Dermis microvascular lymphatic vessel endothelial cell (primary cell): ENCODE measurements around the gene C2CD2. TPM values are rescaled to one million over a fixed set of nuclear protein-coding genes. Genes with fewer than 3 reads are reported as not detected.

Experiments
- DNase-seq, 2 donors: peaks; one replicate each; pipeline versions ENCODE4 v3.0.0 to v3.0.0-alpha.2; 2010; ENCODE audit warnings: low read depth in 2 of 2
- total RNA-seq: library from RNA; depleted of rRNA; stranded (reverse); fragments of >200 nt; gene quantifications from 2 replicates; pipeline ENCODE4 v1.2.1, GENCODE V29; 2014

The C2CD2 gene
- total RNA-seq, 1 donor from 2014 or later, result 25.5 TPM

DNA sequence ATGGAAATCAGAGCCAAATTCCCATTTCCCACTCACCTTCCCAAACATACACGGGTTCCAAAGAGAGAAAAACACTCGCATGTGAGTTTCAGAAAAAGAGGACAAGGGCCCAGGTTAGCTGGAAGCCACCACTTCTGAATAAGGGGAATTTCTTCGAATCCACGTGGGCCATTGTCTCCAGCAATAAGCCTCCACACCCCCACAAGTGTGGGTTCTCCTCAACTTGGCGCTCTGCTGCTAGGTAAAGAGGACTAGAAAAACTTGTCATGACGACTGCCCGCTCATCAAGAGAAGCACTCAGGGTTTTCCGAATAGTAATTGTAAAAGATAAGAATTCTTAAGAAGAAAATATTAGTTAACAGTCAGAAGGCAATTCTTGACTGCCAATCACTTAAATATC is 105.3 kb downstream of the C2CD2 start:
- DNase-seq, result no peak

DNA sequence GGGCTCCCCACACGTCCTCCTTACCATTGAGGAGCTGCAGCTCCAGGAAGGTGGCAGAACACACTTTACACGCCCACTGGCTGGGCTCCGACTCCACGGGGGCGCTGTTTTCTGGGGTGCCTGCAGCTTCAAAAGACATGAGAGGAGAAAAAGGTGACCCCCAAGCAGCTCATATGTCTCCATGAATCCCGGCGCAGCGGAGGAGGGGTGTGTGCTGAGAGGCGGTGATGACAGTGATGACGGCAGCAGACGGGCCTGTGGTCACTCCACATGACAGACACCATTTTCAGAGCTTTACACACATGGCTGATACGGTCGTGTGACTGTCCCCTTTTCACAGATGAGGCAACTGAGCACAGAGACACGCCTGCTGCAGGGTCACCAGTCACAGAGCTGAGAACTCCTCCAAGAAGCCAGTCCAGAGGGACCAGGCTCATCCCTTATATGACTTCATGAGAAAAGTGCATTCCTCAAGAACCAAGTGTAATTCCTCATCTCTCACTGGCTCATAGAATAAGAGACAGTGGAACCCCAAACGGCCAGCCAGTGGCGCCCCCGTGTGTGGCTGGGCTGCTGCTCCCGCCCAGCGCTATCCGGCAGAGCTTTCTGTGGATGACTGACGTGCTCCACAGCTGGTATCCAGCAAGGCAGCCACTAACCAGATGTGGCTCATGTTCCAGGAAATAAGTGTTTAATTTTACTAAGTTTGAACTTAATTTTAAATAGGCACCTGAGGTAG is 106.6 kb downstream of the C2CD2 start:
- DNase-seq, result no peak

DNA sequence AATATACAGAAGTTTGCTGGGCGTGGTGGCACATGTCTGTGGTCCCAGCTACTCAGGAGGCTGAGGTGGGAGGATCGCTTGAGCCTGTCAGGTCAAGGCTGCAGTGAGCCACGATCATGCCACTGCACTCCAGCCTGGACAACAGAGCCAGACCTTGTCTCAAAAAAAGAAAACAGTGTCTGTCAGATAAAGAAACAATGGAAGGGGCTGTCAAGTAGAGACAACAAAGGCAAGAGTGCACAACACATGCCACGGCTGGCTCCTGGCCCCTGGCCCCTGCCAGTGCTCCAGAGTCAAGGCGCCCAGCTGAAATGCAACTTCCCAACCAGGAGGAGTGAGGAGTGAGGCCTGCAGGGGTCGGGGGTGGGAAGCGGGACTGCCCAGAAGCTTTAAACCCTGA is 107.3 kb downstream of the C2CD2 start:
- no peak for DNase-seq

DNA sequence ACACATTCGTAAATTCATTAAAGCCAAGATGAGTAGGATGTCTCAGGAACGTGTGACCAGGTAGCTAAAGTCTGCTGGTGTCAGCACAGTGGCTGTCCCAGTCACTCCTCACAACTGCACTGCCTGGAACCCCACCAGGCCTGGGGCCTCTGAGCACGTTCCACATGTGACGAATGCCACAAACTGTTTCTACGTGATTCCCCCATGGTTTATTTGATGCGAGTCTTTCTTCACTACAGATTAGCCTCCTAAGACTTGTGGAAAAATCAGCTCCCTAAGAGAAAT is 107.8 kb downstream of the C2CD2 start:
- DNase-seq, result no peak

DNA sequence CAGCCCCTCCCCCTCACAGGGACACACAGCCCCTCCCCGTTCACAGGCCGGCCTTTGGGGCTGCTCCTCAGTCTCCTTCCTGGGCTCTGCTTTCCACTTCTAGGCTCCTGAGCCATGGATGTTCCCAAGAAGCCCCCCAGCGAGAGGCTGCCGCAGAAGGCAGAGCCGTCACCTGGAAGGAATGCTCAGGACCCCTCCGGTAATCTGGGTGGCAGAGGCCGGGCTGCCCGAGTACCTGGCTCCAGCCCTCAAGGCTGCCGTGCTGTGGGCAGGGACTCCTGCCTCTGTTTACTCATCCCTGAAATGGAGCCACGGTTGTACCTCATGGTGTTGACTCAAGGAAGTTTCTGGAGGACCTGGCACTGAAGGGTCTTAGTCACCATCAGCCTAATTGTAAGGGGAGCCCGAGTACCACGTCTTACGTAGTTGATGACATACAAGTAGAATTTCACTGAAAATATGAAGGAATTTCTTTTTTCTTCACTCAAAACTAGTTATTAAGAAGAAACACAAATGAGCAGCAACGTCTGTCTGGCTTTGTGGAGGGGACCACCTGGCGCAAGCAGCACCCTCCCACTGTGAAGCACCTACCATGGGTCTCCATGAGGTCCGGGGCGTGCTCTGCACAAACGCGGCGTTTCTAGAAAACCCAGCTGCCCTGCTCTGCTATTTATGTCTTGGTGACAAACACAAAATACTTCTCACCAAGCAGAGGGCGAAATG is 108.3 kb downstream of the C2CD2 start:
- DNase-seq, result no peak

DNA sequence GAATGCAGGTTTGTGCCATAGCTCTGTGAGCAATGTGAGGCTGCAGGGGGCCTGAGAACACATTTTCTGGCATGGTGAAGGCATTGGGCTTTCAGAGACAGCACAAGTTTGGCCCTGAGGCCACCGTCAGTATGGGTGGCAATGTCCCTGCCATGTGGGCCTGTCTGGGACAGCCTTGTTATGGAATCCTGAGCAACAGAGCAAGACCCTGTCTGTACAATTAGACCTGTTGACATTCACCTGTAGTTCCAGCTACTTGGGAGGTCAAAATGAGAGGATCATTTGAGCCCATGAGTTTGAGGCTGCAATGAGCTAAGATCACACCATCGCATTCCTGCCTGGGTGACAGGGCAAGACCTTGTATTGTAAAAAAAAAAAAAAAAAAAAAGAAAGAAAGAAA is 110.2 kb downstream of the C2CD2 start:
- DNase-seq, result no peak

DNA sequence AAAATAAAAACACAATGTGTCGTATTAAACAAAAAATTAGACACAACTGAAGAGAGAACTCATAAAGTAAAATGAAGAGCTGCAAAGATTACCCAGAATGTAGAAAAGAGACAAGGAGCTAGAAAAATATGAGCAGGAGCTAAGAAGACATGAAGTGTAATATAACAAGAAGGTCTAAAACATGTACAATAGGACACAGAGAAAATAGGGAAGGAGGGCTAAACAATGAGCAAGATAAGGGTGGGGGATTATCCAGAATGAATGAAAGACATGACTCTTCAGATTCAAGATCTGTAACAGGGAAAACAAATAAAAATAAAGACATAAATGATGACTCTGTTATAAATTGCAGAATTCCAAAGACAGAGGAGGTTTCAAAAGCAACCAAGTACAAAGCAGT is 112.9 kb downstream of the C2CD2 start:
- DNase-seq, result no peak

DNA sequence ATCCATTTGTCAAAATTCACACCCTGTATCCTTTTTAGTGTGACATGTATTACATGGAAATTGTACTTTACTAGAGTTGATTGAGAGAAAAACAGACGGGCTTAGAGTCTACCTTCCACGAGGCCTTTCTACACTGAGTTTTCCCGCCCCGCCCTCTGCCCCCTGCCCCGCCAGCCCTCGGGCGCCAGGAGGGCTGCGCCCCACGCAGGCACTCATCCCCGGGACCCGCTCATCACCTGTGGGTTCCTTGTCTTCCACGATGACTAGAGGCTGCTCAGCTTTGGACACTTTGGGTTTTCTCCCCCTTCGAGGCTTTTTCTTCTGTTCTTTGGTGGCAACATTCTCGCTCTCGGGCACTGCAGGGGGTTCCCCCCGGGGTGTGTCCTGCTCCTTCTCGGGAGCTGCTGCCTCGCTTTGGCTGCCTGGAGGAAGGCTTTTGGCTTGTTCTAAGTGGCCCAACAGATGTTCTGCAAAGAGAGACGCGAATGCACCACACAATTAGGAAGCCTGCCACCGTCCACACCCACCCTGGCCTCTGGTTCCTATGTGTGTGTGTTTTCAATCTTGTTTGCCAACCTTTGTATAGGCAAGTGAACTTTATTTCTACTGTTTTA is 114.3 kb downstream of the C2CD2 start:
- no peak for DNase-seq

DNA sequence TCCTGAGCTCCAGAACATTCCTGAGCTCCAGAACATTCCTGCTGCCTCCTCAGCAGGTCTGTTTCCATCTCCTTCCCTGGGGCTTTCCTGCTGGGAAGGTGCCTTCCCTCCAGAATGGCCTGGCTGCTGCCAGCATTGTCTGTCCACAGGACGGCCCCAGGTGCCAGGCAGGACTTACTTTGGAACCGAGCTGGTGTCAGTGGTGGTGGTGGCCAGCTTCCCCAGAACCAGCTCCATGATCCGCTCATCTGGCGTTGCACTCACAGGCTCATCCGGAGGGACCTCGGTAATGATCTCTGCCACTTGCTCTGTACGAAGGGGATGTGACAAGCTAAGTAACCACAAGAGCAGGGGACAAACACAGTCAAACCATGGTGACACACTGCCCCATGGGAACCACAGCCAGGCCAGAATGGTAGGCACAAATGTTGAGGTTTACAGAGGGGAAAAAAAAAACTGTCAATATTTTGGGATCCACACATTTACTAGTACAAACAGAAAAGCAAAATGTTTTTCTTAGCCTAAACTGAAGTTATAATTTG is 116.0 kb downstream of the C2CD2 start:
- no peak for DNase-seq

DNA sequence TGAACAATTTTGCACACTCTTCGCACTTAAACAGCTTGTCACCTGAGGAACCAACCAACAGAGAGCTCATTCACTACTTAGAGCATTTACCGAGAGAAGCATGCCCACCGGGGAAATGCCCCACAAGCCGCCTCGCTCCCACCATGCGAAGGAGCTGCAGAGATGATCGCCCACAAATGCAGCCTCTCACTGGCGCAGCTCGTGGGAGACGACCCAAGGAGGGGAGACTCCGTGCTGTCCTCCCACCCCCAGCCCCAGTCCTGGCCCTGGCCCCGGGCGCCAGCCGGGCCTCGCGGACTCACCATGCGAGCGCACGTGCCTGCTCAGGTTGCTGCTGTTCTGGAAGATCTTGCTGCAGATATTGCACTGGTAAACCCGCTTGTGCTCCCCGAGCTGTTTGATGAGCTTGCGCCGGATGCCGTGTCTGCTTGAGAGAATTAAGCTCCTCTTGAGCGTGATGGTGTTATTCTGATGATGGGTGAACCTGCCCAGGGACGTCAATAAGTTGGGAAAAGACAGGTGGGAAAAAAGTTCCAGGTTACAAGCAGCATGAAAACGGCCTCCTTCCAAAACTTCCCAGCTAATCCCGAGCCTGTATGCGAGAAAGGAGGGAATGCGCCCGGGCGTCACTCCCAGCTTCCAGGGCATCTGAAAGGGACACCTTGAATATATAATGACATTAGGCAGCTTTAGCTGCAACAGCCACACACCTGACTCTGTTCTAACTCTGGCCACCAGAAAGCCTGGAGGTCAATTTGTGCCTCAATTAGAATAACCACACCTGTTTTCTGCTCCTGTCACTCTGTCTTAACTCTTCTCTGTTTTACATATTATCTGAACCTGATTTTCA is 117.4 kb downstream of the C2CD2 start:
- DNase-seq, result no peak

DNA sequence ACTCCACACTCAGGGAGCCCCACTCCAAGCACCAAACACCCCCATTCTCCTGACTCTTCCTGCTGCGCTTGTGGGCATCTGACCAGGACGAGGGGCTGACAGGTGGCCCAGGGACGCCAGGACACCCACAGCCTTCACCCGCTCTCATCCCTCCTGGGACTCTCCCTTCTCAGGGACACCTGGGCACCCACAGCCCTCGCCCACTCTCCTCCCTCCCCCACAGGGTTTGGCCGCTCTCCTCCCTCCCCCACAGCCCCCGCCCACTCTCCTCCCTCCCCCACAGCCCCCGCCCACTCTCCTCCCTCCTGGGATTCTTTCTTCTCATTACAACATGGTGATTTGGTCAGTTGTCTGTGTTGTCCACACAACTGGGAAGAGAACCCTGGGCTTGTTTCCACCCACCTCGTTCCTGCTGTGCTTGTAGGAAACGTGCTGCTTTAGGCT is 118.1 kb downstream of the C2CD2 start:
- DNase-seq, result no peak

Other genes starting within 250 kb of the C2CD2 start
- 1.8 and 2.1 TPM in 2 replicates for gene RIPK4, start 187.0 kb downstream of the C2CD2 start, total RNA-seq
- gene PRDM15, start 74.7 kb downstream of the C2CD2 start, total RNA-seq, result 2.8 and 4.4 TPM in 2 replicates
- gene ZBTB21, start 56.3 kb upstream of the C2CD2 start, total RNA-seq, result 3.0 and 4.2 TPM in 2 replicates
- not detected in 2 replicates for gene UMODL1, start 117.3 kb upstream of the C2CD2 start, total RNA-seq